NCI-H524 treated with DMSO at 0.1 percent for 48 hours (cell line): ENCODE measurements around the gene ZFP36L2.

Experiments used
- DNase-seq: peaks from one replicate; lab custom pipeline; 2025; lab: John Stamatoyannopoulos, UW

The ZFP36L2 gene

GRCh38 chr2:43246641-43247040, 20.2 kb upstream of the ZFP36L2 start:
- DNase-seq, result no peak

GRCh38 chr2:43241558-43241957, 15.2 kb upstream of the ZFP36L2 start:
- no peak for DNase-seq

- DNase-seq, result no peak
These were observed 14.4 kb upstream of the ZFP36L2 start for GRCh38 chr2:43240766-43241150.

GRCh38 chr2:43239981-43240765, 13.8 kb upstream of the ZFP36L2 start:
- no peak for DNase-seq

- no peak for DNase-seq
These were observed 12.4 kb upstream of the ZFP36L2 start for GRCh38 chr2:43238813-43239212.

- DNase-seq, result no peak
These were observed 11.8 kb upstream of the ZFP36L2 start for GRCh38 chr2:43238176-43238575.

GRCh38 chr2:43233218-43234212, 7.1 kb upstream of the ZFP36L2 start:
- peak; percentile 58 for DNase-seq

GRCh38 chr2:43230951-43231827, 4.8 kb upstream of the ZFP36L2 start:
- no peak for DNase-seq

- no peak for DNase-seq
These were observed 4.0 kb upstream of the ZFP36L2 start for GRCh38 chr2:43230351-43230885.

GRCh38 chr2:43228756-43229659, 2.6 kb upstream of the ZFP36L2 start:
- DNase-seq, result no peak

GRCh38 chr2:43228321-43228751, 1.9 kb upstream of the ZFP36L2 start:
- DNase-seq, result no peak

GRCh38 chr2:43227830-43228281, 1.4 kb upstream of the ZFP36L2 start:
- no peak for DNase-seq

GRCh38 chr2:43226955-43227829, 786 bp upstream of the ZFP36L2 start:
- peak; percentile 10 for DNase-seq

- no peak for DNase-seq
These were observed 433 bp downstream of the ZFP36L2 start for GRCh38 chr2:43225788-43226557.

- DNase-seq, result no peak
These were observed 1.2 kb downstream of the ZFP36L2 start for GRCh38 chr2:43225093-43225787.

GRCh38 chr2:43224571-43225092, 1.8 kb downstream of the ZFP36L2 start:
- no peak for DNase-seq

- no peak for DNase-seq
These were observed 2.3 kb downstream of the ZFP36L2 start for GRCh38 chr2:43224131-43224570.
